Loucy (cell line): ENCODE data around the gene FBLN7.

Experiments
- H2AFZ ChIP-seq: fragments of 200-600 bp; sonication (generic); 2 replicates; pipeline ENCODE4 v1.6.0; 2016; ENCODE audit warnings: antibody characterized with exemption, mild to moderate bottlenecking, low read length, moderate library complexity
- H3F3A ChIP-seq: fragments of 200-600 bp; 2 replicates; pipeline ENCODE4 v1.6.0; 2016; ENCODE audit warnings: antibody characterized with exemption, low read depth, mild to moderate bottlenecking
- H3K27me3 ChIP-seq: fragments of 200-600 bp; sonication (generic); 2 replicates; pipeline ENCODE4 v1.6.1; 2014; ENCODE audit warnings: low read length, mild to moderate bottlenecking; ENCODE audit not compliant: insufficient read depth, poor library complexity, severe bottlenecking
- H3K36me3 ChIP-seq: fragments of 200-600 bp; sonication (generic); 2 replicates; pipeline ENCODE4 v1.6.1; 2016; ENCODE audit warnings: low read length; ENCODE audit not compliant: insufficient read depth
- H3K4me1 ChIP-seq: fragments of 200-600 bp; sonication (generic); 2 replicates; pipeline ENCODE4 v1.5.1; 2014; ENCODE audit warnings: low read length, mild to moderate bottlenecking; ENCODE audit not compliant: insufficient read depth, poor library complexity, severe bottlenecking
- H3K4me2 ChIP-seq: fragments of 200-600 bp; sonication (generic); 2 replicates; pipeline ENCODE4 v1.6.0; 2014; ENCODE audit warnings: antibody characterized with exemption, low read length, low read depth, mild to moderate bottlenecking; ENCODE audit not compliant: poor library complexity, severe bottlenecking
- H3K4me3 ChIP-seq: fragments of 200-600 bp; sonication (generic); 2 replicates; pipeline ENCODE4 v1.5.1; 2014; ENCODE audit warnings: low read length, mild to moderate bottlenecking, mixed read lengths; ENCODE audit not compliant: poor library complexity, severe bottlenecking
- H3K79me2 ChIP-seq: fragments of 200-600 bp; sonication (generic); 2 replicates; pipeline ENCODE4 v1.6.1; 2014; ENCODE audit warnings: low read length; ENCODE audit not compliant: insufficient read depth
- H3K9ac ChIP-seq: fragments of 200-600 bp; sonication (generic); 2 replicates; pipeline ENCODE4 v1.6.0; 2014; ENCODE audit warnings: mild to moderate bottlenecking, low read depth, low read length, moderate library complexity; ENCODE audit not compliant: poor library complexity, severe bottlenecking
- H3K9me2 ChIP-seq: fragments of 200-600 bp; sonication (generic); replicated peaks from 2 replicates; pipeline ENCODE4 v1.6.1; 2016; ENCODE audit warnings: low read depth, low read length, mixed read lengths
- H3K9me3 ChIP-seq: fragments of 200-600 bp; sonication (generic); 2 replicates; pipeline ENCODE4 v1.6.1; 2014; ENCODE audit warnings: mild to moderate bottlenecking, antibody characterized with exemption, low read length, low read depth; ENCODE audit not compliant: insufficient read depth
- H4K20me1 ChIP-seq: fragments of 200-600 bp; sonication (generic); 2 replicates; pipeline ENCODE4 v1.6.0; 2014; ENCODE audit warnings: antibody characterized with exemption, low read length, mild to moderate bottlenecking; ENCODE audit not compliant: insufficient read depth, poor library complexity, severe bottlenecking
- EZH2phosphoT487 ChIP-seq: fragments of 200-600 bp; IDR thresholded peaks from 2 replicates; pipeline ENCODE4 v1.6.1; 2018; ENCODE audit warnings: antibody characterized with exemption, mild to moderate bottlenecking, moderate library complexity, borderline replicate concordance
- TF ChIP-seq, protein P1 (sequence below): fragments of 200-600 bp; sonication (generic); conservative IDR thresholded peaks from 2 replicates; pipeline ENCODE4 v1.5.1; 2014; ENCODE audit warnings: mild to moderate bottlenecking, antibody characterized with exemption, low read length

FBLN7 gene

DNA sequence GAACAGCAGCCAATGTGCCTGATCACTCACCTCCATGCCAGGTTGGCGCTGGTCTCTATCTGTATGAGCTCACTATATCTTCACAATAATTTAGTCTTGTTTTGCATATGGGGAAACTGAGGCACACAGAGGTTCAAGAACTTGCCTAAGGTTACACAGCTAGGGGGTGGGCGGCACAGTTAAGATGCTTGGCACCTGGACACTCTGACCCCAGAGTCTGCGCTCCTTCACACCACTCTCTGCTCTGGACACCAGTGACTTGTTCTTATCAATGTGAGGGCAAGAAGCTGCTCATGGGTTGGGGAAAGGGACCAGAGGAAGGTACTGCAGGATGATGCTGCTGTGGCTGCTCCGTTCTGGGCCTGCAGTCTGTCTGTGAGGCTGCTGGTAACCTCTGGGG, 27.1 kb downstream of the FBLN7 start:
- no peaks in the 10 kb centered on the region for H4K20me1 ChIP-seq
- no peak overlapping the region for H2AFZ ChIP-seq
- no peaks in the 10 kb centered on the region for H3K79me2 ChIP-seq
- TF ChIP-seq EZH2phosphoT487 = no peak
- TF ChIP-seq, protein P1, sequence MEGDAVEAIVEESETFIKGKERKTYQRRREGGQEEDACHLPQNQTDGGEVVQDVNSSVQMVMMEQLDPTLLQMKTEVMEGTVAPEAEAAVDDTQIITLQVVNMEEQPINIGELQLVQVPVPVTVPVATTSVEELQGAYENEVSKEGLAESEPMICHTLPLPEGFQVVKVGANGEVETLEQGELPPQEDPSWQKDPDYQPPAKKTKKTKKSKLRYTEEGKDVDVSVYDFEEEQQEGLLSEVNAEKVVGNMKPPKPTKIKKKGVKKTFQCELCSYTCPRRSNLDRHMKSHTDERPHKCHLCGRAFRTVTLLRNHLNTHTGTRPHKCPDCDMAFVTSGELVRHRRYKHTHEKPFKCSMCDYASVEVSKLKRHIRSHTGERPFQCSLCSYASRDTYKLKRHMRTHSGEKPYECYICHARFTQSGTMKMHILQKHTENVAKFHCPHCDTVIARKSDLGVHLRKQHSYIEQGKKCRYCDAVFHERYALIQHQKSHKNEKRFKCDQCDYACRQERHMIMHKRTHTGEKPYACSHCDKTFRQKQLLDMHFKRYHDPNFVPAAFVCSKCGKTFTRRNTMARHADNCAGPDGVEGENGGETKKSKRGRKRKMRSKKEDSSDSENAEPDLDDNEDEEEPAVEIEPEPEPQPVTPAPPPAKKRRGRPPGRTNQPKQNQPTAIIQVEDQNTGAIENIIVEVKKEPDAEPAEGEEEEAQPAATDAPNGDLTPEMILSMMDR = no peak
- no peaks in the 10 kb centered on the region for H3K36me3 ChIP-seq
- no peaks in the 10 kb centered on the region for H3K9me2 ChIP-seq
- peaks cover 6% of the 10 kb centered on the region for H3K4me1 ChIP-seq
- H3K9ac ChIP-seq = no peak overlapping the region
- no peak overlapping the region for H3K4me3 ChIP-seq
- H3K27me3 ChIP-seq = no peaks in the 10 kb centered on the region
- no peaks in the 10 kb centered on the region for H3F3A ChIP-seq
- no peaks in the 10 kb centered on the region for H3K9me3 ChIP-seq
- no peak overlapping the region for H3K4me2 ChIP-seq

DNA sequence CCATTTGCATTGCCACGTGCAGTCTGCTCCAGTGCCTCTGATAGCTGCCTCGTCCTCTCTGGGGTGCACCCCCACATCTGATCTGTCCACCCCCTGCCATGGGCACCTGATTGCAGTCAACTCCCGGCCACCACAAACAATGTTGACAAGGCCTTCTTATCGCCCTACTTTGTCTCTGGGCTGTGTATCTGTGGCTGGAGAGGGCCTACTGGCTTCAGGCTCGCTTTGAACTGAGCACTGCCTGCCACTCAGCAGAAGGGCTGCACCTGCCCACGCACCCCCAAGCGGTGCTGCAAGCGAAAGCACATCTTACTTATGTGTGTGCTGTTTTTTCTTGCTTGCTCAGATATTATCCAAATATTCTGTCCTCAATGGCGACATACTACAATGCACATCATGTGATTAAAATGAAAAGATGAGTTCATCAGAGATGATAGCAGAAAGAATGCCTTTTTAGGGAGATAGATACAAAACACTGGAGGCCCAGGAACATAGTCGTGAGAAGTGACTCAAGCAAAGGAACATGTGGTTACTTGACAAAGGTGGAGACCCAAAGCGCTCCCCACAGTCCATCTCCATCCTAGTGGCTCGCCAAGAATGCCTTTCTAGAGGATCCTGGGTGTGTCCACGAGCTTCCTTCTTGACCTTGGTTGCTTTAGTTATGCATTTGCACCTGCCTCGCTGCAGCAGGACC, 28.8 kb downstream of the FBLN7 start:
- H3K79me2 ChIP-seq = no peaks in the 10 kb centered on the region
- H3K4me2 ChIP-seq = no peak overlapping the region
- H3K9me3 ChIP-seq = no peaks in the 10 kb centered on the region
- no peaks in the 10 kb centered on the region for H3K36me3 ChIP-seq
- no peak overlapping the region for H2AFZ ChIP-seq
- no peaks in the 10 kb centered on the region for H3K9me2 ChIP-seq
- TF ChIP-seq EZH2phosphoT487 = no peak
- TF ChIP-seq, protein P1 = no peak
- no peak overlapping the region for H3K9ac ChIP-seq
- H3K4me3 ChIP-seq = no peak overlapping the region
- H3K4me1 ChIP-seq = peaks cover 6% of the 10 kb centered on the region
- H3K27me3 ChIP-seq = no peaks in the 10 kb centered on the region
- H4K20me1 ChIP-seq = no peaks in the 10 kb centered on the region
- no peaks in the 10 kb centered on the region for H3F3A ChIP-seq

DNA sequence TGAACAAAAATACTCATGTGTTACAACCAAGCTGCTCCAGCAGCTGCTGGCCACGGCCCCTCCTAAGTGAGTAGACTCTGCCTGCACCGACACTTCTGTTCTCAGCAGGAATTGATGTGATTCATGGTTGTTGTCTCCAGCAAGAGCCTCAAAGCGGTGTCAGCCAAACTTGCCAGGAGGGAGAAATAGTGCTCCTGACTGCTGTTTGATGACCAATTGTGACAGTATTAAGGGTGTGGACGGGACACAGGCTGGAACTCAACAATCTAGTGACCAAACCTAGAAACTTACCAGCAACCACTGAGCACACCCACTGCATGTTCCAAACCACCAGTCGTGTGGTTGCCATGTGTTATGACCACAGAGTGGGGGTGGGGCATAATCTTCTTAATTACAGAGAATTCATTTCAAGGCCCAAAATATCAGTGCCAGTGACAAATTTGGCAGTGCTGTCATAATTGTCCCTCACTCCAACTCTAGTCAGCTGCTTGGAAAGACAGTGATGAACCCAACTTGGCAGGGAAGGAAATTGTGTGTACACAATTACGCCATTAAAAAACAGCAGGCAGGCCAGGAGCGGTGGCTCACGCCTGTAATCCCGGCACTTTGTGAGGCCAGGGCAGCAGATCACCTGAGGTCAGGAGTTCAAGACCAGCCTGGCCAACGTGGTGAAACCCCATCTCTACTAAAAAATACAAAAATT, 30.4 kb downstream of the FBLN7 start:
- Histone ChIP-seq H3K4me1 (peaks cover 10% of the 10 kb centered on the region), H3K9ac (no peak overlapping the region), H3K27me3 (no peaks in the 10 kb centered on the region), H4K20me1 (no peaks in the 10 kb centered on the region), H3K9me3 (no peaks in the 10 kb centered on the region), H2AFZ (no peak overlapping the region), H3F3A (no peaks in the 10 kb centered on the region), H3K4me2 (no peak overlapping the region), H3K4me3 (no peak overlapping the region), H3K36me3 (no peaks in the 10 kb centered on the region), H3K9me2 (no peaks in the 10 kb centered on the region), H3K79me2 (no peaks in the 10 kb centered on the region)
- TF ChIP-seq EZH2phosphoT487 = no peak
- TF ChIP-seq, protein P1 = no peak
